ENCODE results near the gene TRIM66. TPM values are rescaled to one million over a fixed set of nuclear protein-coding genes. Genes with fewer than 3 reads are reported as not detected.
A peak's percentile ranks its signal among the peaks of the same experiment; 100 is the strongest.

TRIM66 gene, protein sequence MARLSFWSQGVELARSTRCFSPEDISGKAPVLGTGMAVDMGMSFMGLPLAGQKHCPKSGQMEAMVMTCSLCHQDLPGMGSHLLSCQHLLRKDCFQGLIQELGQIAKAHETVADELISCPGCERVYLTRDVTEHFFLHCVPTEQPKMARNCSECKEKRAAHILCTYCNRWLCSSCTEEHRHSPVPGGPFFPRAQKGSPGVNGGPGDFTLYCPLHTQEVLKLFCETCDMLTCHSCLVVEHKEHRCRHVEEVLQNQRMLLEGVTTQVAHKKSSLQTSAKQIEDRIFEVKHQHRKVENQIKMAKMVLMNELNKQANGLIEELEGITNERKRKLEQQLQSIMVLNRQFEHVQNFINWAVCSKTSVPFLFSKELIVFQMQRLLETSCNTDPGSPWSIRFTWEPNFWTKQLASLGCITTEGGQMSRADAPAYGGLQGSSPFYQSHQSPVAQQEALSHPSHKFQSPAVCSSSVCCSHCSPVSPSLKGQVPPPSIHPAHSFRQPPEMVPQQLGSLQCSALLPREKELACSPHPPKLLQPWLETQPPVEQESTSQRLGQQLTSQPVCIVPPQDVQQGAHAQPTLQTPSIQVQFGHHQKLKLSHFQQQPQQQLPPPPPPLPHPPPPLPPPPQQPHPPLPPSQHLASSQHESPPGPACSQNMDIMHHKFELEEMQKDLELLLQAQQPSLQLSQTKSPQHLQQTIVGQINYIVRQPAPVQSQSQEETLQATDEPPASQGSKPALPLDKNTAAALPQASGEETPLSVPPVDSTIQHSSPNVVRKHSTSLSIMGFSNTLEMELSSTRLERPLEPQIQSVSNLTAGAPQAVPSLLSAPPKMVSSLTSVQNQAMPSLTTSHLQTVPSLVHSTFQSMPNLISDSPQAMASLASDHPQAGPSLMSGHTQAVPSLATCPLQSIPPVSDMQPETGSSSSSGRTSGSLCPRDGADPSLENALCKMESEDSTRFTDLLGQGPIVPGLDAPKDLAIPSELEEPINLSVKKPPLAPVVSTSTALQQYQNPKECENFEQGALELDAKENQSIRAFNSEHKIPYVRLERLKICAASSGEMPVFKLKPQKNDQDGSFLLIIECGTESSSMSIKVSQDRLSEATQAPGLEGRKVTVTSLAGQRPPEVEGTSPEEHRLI (N-terminal part only)
- total RNA-seq (ENCODE audit: low replicate concordance) = 4.1 and 5.6 TPM in 2 replicates

DNA sequence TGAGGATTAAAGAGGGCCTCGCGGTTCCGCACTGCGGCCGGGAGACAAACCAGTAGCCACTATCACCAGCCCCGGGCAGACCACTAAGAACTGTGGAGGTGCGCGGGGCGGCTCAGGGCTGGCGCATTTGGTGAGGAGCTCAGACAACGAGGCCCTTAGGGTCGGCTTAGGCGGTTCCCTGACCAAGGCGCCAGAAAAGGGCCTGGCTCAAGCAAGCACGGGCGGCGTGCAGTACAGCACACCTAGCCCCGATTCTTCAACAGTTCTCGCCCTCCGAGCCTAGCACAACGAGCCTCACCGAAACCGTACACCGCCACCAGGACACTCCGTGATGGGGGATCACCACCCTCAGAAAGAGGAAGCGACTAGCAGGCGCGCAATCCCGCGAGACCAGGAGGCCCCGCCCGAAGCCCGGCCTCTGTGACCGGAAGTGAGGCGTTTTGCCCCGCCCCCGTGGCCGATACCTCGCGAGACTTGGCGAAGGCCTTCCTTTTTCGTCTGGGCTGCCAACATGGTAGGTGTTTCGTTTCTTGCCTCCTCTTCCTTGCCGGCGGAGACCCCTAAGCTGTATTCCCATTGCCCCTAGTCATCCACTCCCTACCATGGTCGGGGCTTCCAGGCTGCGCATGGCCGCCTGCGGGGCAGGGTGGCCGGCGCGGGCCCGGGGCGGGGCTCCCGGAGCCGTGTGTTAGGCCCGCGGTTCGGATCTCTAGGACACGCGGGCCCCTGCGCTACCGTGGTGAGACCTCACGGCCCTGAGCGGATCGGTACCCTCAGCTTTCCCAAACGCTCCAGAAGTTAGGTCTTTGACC, at the start of gene TRIM66, which contains the start of gene RPL27A:
TRIM66 (minus strand) TSS at position 363 of the 812 bp plus-strand sequence. CDS start 10,391 bp downstream, outside the sequence.
RPL27A (plus strand) TSS at position 490 of the 812 bp plus-strand sequence; CDS start at position 512, 22 bp downstream.
- peak within 1 kb of the TSS; percentile 99 for H3K4me3 ChIP-seq (ENCODE audit: low read depth, low read length)
- TF ChIP-seq, protein P1, sequence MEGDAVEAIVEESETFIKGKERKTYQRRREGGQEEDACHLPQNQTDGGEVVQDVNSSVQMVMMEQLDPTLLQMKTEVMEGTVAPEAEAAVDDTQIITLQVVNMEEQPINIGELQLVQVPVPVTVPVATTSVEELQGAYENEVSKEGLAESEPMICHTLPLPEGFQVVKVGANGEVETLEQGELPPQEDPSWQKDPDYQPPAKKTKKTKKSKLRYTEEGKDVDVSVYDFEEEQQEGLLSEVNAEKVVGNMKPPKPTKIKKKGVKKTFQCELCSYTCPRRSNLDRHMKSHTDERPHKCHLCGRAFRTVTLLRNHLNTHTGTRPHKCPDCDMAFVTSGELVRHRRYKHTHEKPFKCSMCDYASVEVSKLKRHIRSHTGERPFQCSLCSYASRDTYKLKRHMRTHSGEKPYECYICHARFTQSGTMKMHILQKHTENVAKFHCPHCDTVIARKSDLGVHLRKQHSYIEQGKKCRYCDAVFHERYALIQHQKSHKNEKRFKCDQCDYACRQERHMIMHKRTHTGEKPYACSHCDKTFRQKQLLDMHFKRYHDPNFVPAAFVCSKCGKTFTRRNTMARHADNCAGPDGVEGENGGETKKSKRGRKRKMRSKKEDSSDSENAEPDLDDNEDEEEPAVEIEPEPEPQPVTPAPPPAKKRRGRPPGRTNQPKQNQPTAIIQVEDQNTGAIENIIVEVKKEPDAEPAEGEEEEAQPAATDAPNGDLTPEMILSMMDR (IDR thresholded peaks at IDR 0.05; ENCODE audit: insufficient read depth, low read length) = peak; percentile 31
- peak; percentile 96 for DNase-seq (ENCODE audit: low read depth)

DNA sequence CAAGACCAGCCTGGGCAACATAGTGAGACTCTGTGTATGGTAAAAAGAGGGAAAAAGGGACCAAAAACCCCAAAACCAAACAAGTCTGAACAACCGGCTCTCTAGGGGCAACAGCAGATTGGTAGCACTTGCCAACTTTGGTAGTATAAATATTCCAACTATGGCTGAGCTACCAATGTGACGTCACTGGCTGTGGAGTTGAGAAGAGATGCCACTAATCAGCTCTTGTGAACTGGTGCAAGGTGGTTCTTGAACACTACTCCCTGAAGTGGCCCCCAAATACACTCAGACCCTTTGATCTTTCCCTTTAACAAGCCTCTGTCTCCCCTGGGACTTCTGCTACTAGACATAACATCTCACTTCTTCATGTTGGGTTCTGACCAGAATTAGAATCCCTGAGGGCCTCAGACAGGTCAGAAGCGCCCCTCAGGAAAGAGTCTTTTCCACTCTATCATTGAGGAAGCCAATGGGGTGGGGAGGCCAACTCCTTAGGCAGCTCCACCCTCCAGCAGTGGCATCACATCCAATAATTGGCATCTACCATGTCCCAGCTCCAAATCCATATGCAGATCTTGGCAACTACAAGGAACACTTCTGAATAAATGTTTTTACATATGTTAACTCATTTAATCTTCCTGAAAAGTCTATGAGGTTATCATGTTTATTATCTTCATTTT, 49.3 kb upstream of the TRIM66 start:
- DNase-seq (ENCODE audit: low read depth) = no peak
- TF ChIP-seq, protein P1 (IDR thresholded peaks at IDR 0.05; ENCODE audit: insufficient read depth, low read length) = no peak
- no peak overlapping the region for H3K4me3 ChIP-seq (ENCODE audit: low read depth, low read length)

DNA sequence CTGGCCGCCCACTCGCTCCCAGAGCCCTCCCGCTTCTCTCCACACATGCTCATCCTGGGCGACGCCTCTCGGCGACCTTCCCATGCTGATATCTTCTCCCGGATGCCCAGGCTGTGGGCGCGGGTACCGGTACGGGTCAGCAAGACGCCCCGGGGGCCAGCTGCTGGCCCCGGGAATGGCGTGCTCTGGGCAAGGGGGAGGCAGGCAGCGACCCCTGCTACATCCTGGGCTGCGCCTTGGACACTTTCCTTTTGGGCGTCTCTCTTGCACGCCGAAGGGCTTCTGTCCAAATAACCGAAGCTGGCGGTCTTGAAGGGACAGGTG, 48.2 kb upstream of the TRIM66 start:
- TF ChIP-seq, protein P1 (IDR thresholded peaks at IDR 0.05; ENCODE audit: insufficient read depth, low read length) = no peak
- no peak overlapping the region for H3K4me3 ChIP-seq (ENCODE audit: low read depth, low read length)
- DNase-seq (ENCODE audit: low read depth) = no peak

DNA sequence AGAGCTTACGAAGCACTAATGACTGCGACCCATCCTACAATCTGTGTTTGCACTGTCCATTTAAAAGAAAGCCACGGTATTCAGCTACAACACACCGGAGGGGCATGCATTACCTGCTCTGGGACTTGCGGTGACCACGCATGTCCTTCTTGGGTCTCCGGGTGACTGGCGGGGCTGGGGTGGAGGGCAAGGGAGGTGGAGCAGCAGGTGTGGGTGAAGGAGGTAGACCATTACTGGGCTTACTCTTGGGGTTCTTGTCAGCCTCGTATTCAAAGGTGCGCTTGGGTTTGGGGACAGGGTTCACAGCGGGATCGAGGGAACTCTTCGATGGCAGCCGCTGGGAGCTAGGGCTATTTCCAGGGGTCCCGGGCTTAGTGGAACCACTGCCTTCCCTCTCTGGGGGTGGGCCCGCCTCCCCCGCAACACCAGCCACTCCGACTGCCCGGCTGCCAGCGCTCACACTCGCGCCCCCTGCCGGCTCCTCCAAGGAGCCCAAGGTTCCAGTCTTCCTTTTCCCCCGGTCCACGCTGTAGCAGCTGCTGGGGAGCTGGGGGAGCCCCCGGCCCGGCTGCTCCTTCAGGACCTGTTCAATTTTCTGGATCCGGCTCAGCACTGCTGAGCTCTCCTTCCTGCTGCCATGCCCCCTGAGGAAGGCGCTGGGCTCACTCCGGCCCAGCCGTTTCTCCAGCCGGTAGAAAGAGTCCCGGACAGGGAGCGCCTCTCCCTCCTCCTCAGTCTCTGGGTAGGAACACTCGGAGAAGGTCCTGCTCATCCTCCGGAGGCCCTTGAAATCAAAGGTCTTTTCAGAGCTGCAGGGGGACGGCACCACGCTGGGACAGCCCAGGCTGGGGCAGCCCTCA, 47.6 kb upstream of the TRIM66 start:
- no peak overlapping the region for H3K4me3 ChIP-seq (ENCODE audit: low read depth, low read length)
- TF ChIP-seq, protein P1 (IDR thresholded peaks at IDR 0.05; ENCODE audit: insufficient read depth, low read length) = no peak
- no peak for DNase-seq (ENCODE audit: low read depth)

DNA sequence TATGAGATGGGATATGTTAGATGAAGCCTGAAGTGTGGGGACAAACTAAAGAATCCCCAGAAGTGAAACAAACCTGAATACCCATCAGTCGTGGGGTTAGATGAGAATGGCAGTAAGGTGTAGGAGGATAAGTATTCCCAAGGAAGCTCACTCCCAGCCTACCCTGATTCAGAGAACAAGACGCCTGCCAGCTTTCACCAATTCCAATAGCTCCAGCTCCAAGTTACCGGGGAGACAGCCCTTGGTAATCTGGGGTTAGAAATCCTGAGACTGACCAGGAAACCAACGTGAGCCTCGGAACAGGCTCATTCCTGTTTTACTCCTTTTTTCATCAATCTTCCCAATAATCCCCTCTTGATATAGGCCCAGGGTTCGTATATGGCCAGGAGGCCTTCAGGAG, 46.6 kb upstream of the TRIM66 start:
- no peak overlapping the region for H3K4me3 ChIP-seq (ENCODE audit: low read depth, low read length)
- no peak for DNase-seq (ENCODE audit: low read depth)
- TF ChIP-seq, protein P1 (IDR thresholded peaks at IDR 0.05; ENCODE audit: insufficient read depth, low read length) = no peak
